Activated T-cell treated with anti-CD3 and anti-CD28 coated beads, Interleukin-2, amount 50 U/mL, for 48 hours (primary cell): ENCODE results near the gene NINL.

ENCODE experiments used
- DNase-seq, 2 experiments: peaks; one replicate each; pipeline ENCODE4 v3.0.0-alpha.2; 2020

The NINL gene

DNA sequence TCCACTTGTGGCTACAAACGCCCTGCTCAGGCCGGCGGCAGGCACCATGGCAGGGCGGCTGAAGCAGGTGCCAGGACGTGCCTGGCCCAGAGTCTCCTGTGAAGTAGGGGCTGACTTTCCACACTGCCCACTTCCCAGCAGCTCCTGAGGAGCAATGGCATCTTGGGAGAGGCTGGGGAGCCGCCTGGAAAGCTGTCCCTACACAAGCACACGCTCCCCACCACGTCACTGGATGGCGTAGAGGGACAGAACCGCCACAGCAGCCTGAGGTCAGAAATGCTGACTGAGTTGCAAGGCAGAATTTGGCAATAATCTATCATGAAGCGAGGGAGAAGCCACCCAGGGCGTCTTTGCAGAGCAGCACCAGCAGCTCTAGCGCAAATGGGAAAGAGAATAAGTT is 86.3 kb downstream of the NINL start:
- no peak for DNase-seq

DNA sequence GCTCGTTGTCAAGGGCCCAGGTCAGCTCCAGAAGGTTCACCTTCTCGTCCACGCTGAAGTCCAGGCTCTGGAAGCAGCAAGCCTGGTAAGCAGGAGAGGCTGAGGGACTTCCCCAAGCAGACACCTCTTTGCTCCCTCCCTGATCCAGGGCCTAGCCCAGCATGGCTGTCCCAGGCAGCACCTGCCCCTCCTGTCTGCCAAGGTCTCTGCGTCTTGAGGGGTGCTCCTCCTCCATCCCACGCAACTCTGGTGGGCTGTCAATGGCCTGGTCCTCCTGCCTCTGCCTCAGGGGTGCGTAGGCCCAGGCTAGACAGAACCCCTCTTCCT is 87.1 kb downstream of the NINL start:
- no peak for DNase-seq

DNA sequence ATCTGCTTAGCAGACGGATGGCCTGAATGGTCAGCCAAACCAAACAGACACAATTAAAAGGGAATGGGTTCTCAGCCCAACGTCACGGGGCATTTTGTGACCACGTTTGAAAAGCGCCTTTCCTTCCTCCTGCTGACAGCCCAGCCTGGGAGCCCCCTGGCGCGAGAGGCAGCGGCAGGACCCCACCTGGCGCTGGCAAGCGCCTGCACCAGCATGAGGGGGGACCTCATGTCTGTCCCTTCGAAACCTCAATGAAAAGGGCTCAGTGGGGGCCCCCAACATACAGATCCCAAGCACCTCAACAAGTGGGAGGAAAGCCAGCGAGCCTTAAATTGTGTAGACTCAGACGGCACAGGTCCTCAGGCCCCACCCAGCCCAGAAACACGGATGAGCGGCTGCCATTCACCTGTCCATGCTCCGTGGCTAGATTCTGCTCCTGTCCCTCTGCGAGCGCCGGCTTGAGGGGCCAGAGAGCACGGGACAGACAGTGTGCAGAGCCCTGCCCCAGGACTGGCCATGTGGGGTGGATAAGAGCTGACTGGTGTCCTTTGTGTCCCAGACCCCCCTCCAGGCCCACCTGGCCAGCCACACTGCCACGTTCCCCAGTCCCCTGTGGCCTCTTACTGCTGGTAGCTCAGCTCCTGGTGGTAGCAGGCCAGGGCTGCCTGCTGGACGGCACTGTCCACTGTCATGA is 87.6 kb downstream of the NINL start:
- no peak for DNase-seq

DNA sequence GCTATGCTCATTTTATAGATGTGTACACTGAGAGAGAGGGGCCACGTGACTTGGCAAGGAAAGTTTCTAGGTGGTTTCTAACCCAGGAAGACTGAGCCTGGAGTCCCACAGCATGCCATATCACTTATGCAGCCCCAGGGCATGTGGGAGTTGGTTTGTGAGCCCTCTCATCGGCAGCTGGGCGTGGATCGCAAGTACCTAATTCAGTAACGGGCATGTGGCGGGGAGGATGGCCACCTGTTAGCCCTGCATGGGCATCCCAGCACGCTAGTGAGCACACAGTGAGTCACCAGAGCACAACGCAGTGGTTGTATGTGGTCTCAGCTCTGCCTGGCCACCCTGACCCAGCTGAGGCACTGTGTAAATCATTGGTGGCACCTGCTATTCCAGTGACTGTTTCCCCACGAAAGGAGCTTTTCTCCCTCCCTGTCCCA is 88.3 kb downstream of the NINL start:
- DNase-seq = no peak

DNA sequence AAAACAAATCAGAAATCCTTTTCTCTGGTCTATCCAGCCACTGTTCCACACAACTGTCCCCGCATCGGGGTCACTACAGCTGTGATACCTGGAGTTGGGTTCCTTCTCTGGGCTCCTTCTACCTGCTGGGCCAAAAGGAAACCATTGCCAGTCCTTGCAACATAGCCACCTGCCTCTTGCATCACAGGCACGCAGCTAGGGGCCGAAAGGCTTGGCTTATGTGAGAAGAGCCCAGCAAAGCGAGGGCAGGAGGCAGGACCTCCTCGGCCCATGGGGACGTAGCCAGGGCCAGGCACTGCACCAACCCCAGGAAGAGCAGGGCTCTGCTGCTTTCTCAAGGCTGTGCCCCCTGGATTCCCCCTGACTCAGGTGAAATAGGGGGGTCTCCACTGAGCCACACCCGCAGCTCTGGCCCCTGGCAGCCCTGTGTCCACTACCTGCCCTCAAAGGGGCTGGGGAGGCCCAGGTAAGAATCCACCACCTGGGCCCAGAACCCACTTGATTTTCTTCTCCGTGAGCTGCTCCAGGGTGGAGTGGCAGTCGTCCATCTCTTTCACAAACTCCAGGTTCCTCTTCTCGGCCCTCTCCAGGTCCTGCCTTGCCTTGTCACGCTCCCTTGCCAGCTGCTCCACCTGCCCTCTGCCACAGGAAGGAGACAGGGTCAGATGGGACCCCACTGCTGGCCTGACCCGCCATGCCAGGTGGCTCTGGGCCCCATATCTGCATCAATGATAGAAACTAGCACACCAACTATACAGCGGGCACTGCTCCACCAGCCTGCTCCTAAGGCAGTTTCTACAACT is 89.0 kb downstream of the NINL start:
- no peak for DNase-seq

DNA sequence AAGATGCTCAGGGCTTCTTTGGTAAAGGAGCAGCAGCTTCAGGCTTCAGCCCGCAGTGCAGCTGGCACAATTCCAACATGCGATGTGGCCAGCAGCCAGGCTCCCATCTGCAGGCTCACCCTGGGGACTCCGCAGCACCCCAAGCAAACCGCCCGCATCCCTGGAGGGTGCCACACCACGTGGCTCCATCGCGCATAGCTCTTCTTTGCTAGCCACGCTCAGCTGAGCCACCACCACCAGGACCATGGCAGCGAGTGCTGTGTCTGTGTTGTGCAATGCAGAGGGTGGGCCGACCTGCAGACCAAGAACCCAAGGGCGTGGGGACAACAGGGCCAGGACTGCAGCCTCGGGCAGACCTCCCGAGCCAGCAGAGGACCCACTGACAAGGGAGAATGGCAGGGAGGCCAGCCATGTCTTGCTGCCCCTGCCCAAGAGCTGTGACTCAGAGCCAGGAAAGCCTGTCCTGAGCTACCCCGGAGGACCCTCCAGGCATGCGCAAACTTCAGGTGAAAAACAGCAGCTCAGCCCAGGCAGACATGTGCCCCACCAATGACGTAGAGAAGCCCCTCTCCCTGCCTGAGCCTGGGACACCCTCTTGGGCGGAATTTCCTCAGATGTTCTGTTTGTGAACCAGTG is 90.0 kb downstream of the NINL start:
- no peak for DNase-seq

DNA sequence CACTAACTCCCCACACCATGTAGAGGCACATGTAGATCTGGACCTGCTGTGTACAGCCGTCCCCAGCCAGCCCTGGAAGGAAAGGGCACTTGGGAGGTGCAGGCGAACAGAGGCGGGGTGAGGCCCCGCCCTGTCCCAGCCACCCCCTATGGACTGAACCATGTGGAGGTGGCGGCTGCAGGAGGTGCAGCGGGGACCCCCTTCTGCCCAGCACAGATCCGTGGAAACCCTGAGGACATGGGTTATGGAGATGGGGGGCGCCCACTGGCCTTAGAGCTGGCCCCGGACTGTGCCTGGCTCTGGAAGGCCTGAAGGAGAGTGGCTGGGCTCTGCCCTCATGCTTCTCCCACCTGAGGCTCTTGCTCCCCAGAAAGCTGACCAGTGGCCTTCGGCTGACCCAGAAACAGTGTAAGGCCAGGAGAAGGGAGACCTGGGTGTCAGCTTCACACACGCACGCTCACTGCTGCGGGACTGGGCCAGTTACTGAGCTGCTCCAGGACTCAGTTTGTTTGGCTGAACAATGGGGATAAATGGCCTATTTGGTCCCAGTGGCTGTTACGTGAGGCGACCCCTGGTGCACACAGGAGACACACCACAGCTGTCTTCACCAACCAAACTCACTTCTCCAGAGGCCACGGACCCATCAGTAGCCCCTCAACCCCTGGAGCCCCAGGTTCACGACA is 90.7 kb downstream of the NINL start:
- DNase-seq = no peak

DNA sequence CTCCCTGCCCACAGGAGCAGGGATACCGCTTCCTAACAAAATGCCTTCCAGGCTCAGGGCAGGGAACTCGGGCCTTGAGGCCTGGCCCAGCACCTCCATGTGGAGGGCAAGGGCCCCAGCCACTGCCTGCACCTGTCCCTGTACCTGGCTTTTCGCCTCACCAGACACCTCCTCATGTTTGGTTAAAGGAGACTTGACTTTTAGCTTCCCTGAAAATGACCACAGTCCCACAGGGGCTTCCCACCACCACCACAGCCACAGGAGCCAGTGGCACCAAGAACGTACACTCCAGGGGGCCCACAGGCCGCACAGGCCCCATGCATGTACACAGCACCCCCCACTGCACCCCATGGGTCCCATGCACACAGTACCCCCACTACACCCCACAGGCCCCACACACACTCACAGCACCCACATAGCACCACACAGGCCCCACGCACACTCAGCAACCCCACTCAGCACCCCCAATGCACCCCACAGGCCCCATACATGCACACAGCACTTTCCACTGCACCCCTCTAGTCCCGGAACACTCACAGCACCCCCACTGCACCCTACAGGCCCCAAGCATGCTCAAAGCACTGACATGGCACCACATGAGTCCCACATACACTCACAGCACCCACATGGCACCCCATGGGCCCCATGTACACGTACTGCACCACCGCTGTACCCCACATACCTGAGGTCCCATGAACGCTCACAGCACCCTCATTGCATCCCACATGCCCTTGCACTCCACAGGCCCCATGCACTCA is 91.4 kb downstream of the NINL start:
- DNase-seq = no peak

DNA sequence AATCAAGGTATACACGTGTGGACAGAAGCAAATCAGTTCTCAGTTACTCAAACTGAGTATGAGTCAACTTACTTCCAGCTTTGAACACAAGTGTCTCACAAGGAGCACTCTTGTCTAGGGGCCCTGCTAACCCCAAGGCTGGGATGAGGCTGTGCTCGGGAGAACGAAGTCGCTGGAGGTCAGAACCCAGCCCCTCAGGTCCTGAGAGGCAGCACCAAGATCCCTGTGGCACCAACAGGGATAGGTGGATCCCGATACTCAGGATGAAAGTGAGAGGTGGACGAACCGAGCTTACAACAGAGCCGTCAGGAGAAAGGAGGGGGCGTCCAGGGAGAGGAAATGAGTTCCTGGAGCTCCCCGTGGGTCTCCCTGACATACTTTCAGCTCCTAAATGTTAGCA is 92.2 kb downstream of the NINL start:
- DNase-seq = no peak

DNA sequence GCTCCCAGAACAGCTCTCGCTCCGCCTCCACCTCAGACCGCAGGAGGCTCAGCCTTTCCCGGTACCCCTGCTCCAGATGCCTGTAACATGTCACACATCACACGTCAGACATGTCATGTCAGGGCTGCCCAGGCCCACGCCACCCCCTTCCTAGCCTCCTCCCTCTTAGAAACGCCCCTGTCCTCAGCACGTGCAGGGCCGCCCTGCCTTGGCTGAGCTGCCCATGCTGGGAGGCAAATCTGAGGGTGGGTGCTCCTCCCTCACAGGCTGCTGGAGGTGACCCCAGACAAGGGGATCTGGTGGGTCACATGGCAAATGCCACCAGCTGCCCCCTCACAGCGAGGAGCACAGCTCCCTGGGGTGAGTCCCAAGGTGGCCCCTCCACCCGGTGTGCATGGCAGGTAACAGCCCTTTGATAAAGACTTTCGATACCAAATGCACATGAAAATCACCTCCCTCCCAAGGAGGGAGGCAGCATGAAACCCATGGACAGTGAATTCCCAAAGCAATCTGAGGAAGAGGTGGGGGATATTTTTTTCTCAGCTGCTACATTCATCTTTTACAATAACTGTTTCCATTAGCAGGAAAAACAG is 93.8 kb downstream of the NINL start:
- DNase-seq = no peak

DNA sequence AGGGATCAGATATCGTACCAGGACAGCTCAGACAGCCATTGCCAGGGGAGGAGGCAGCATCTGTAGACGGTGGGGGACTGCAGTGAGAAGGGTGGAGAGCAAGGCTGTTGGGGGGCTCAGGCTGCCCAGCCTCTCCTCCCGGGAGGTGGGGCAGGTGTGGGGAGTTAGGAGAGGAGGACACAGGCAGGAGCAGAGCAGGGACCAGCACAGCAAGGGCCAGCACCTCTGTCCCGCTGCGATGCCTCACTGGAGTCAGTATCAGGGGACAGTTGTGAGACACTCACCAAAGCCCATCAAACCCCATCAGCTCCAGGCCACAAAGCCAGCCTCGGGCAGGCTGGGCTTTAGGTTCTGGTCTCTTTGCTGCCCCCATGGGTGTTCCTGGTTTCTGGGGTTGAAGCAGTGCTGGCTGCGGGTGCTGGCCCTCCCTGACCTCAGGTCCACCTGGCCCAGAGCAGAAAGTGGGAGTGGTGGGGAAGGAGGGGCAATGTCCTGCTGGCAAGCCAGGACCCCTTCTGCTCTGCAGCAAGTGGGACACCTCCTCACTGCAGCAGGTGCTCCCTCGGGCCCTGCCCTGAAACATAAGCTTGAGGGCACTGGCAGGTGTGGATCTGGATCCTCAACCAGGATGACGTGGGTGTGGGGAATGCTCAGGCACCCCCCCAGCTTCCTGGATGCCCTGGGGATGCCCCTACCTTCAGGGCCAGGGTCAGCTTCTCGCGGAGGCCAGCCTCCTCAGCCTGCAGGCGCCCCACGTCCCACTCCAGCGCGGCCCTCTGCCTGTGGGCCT is 94.5 kb downstream of the NINL start:
- no peak for DNase-seq

DNA sequence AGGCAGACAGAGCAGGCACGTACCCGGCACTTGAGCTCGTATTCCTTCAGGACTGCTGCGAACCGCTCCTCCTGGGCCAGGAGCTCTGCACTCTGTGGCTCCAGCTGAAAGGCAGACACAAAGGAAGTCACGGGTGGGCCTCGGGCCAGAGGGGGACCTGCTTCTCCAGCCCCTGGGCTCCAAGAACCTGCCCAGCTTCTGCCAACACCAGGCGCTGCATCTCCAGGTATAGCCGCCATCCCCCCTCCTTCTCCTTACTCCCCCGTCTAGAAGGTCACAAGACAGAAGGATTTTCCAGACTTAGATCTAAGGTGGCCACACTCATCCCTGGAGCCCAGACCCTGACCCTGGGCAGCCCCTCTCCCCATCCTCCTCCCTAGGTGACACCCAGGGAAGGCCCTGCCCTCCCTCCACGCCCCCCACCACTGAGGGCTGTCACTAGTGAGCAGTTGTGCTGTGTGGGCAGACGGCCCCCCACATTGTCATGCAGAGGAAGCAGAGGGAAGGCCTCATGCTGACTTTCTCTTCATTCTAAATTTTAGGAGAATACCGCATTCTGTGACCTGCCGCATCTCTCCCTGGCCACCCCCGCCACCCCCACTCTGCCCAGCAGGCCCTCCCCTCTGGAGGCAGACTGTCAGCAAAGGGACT is 96.0 kb downstream of the NINL start:
- DNase-seq = no peak

DNA sequence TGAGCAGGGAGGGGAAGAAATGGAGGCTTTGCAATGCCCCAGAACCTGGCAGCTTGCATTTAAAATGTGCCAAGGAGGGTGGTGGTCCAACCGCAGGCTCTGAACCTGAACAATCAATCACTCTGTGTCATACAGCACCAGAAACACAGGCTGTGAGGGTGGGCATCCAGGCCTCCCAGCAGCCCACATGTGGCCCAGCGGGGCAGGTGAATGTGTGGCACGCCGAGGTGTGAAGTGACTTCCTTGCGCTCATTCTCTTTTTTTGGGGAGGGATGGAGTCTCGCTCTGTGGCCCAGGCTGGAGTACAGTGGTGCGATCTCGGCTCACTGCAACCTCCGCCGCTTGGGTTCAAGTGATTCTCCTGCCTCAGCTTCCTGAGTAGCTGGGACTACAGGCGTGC is 97.4 kb downstream of the NINL start:
- no peak for DNase-seq

DNA sequence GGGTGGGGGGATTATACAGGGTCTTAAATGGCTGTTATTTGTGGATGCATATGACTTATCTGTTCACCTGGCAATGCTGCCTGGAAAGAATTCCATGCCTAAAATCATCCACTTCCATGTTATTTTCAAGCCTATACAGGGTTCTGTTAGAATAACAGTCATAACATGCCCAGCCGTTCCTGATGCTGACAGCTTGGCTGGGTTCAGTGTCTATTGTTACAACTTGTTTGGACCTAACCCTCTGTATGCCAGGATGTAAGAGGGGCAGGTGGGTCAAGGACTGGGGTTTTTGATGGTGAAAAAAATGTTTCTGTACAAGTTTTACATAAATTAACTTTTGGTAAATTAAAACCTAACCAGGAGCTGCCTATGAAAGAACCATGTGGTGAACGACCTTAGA is 98.0 kb downstream of the NINL start:
- DNase-seq = no peak

DNA sequence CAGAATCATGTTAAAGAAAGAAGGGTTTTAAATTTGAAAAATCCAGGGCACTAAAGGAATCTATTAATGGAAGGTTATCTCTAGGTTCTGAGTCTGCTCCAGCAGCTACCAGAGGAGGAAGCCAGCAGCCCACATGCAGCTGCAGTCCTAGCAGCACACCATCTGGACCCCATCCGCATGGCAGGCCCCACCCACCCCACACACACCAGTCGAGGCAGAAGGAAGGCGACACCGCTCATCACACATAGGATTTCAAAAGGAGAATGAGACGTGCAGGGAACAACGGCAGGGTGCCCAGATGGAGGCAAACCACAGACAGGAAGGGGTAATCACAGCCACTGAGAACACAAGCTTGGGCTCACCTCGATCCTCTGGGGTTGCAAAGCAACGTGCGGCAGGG is 99.0 kb downstream of the NINL start:
- DNase-seq = peak; percentile 19

DNA sequence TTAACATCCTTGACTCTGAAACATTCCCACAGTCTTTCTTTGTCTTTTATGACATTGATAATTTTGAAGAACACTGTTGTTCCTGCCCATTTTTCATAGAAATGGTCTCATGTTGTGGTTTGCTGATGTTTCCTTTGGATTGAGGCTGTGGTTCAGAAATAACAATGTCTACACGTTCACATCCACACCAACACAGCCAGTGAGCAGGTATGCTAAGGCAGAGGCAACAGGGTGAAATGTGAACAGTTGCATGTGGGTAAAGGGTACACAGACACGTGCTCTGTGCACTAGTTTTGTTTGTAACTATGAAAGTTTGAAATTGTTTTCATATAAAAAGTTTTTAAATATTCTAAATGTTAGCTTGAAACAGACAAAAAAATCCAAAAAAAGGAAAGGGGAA is 99.5 kb downstream of the NINL start:
- DNase-seq = no peak

DNA sequence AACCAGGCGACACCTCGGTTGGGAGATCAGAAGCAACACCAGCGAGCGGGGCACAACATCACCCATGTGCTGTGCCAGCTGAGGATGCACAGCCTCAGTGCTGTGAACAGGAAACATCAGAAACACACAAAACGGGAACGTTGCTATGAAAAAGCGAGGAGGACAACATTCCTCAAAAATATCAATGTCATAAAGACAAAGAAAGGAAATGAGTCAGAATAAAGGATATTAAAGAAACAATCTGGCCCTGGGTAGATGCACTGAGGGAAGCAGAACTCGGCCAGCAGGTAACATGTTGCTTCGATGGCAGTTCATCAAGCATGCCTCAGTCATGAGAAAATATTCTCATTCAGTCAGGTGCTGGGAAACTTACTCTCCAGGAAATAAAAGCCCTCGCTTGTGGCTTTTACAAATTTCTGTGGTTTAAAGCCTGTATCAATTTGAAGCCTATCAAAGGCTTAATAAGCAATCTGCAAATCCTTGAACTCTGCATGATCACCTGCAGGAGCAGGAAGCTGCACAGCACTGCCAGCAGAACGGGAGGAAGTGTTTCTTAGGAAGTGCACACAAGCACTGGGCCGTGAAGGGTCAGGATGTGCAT is 100.3 kb downstream of the NINL start:
- DNase-seq = no peak

DNA sequence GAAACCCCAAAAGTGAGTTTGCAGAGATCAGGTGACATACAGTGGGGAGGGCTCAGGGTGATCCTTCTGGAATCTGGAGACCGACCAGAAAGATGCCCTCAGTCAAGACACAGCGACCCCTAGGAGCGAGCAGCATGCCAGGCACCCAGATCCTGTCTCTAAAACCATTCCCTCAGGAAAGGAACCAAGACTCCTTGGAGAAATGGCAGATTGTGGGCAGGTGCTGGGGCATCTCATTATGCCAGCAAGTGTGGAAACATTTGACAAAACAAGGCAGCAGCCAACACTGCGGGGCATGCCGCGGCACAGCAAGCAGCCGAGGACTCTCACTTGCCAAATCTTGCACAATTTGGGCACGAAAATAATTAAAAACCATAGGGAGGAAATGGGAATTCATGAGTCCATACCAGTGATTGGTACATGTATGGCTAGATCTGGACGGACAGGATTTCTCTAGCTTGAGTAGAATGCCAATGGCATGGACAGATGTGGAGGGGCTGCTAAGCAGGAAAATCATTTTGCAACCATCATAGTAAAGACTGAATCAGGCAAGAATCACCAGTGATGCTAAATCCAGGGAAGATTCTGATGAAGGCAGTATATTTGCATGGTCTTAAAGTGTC is 101.0 kb downstream of the NINL start:
- DNase-seq = no peak

DNA sequence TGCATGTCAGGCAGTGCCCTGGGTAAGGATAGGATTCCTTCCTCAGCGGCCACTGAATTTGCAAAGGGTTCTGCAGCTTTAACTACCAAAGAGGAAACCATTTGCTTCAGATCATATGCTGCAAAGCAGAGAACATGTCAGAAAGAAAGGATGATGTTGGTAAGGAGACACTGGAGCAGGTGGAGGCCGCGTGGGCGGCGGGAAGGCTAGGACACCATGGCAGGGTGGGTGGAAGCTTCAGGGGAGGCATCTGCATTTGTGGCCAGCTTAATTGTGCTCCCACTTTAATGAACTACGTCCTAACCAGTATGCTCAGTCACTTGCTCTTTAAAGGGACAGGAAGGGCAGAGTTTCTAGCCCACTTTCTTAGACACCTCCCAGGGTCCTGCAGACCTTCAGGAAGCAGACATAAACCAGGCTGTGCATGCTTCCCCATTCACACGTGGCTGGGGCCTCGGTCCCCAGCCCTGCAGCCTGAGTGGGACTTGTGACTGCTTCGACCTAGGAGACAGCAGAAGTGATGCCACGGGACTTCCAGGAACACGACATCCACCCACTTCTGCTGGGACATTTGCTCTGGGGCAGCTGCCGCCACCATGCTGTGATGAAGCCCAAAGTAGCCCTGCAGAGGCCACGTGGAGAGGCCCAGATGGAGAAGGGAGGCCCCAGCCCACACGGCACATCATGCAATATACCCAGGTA is 101.7 kb downstream of the NINL start:
- no peak for DNase-seq

DNA sequence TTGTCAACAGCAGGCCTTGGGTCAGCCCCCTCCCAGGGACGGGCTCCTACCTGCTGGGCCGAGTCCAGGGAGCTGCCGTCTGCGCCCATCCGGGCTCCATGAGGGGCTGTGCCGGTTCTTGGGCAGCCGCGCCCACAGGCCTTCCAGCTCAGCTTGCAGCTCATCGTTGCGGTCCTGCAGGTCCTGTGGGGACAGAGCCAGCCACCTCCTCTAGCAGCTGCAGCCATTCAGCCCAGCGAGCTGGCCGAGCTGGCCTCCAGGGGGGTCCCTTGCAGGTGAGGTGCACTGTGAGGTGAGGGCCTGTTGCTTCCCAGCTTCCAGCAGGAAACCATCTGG is 103.4 kb downstream of the NINL start:
- DNase-seq = no peak
